NCI-H2171 treated with DMSO at 0.1 percent for 48 hours (cell line): ENCODE results near the gene ZNF107.

Experiments
- DNase-seq: peaks from one replicate; lab custom pipeline; 2025; lab: John Stamatoyannopoulos, UW

Gene ZNF107

GRCh38 chr7:64665980-64666662 lies at the start of gene ZNF107:
Gene ZNF107, plus strand, starts transcription at chr7:64666133. Its CDS starts 150 bp downstream, at chr7:64666283.
- peak; percentile 91 for DNase-seq

GRCh38 chr7:64618785-64619456 lies 47.0 kb upstream of the ZNF107 start:
- DNase-seq = peak; percentile 49

GRCh38 chr7:64619705-64620104 lies 46.2 kb upstream of the ZNF107 start:
- no peak for DNase-seq

GRCh38 chr7:64621656-64622055 lies 44.3 kb upstream of the ZNF107 start:
- DNase-seq = no peak

- peak; percentile 2 for DNase-seq
These were observed 40.5 kb upstream of the ZNF107 start for GRCh38 chr7:64625114-64626082.

GRCh38 chr7:64626083-64626469 lies 39.9 kb upstream of the ZNF107 start:
- DNase-seq = no peak

- DNase-seq = no peak
These were observed 39.4 kb upstream of the ZNF107 start for GRCh38 chr7:64626557-64626956.

- DNase-seq = no peak
These were observed 37.7 kb upstream of the ZNF107 start for GRCh38 chr7:64628192-64628591.

GRCh38 chr7:64628721-64629120 lies 37.2 kb upstream of the ZNF107 start:
- no peak for DNase-seq

- peak; percentile 20 for DNase-seq
These were observed 35.4 kb upstream of the ZNF107 start for GRCh38 chr7:64630496-64630895.

- no peak for DNase-seq
These were observed 33.9 kb upstream of the ZNF107 start for GRCh38 chr7:64632029-64632428.

- DNase-seq = no peak
These were observed 32.5 kb upstream of the ZNF107 start for GRCh38 chr7:64633401-64633800.

GRCh38 chr7:64634406-64635062 lies 31.4 kb upstream of the ZNF107 start:
- no peak for DNase-seq

GRCh38 chr7:64636386-64636785 lies 29.5 kb upstream of the ZNF107 start:
- DNase-seq = no peak

- no peak for DNase-seq
These were observed 28.1 kb upstream of the ZNF107 start for GRCh38 chr7:64637521-64638445.

- no peak for DNase-seq
These were observed 27.1 kb upstream of the ZNF107 start for GRCh38 chr7:64638822-64639221.

- DNase-seq = no peak
These were observed 26.5 kb upstream of the ZNF107 start for GRCh38 chr7:64639267-64640001.

GRCh38 chr7:64640504-64640903 lies 25.4 kb upstream of the ZNF107 start:
- no peak for DNase-seq

- DNase-seq = no peak
These were observed 23.9 kb upstream of the ZNF107 start for GRCh38 chr7:64642046-64642445.

GRCh38 chr7:64642875-64643274 lies 23.1 kb upstream of the ZNF107 start:
- DNase-seq = no peak
